ENCODE results near the gene GIPC3.

The GIPC3 gene

GRCh38 chr19:3605361-3605760, 20.1 kb downstream of the GIPC3 start:
- DNase-seq (ENCODE audit: low read depth in 2 of 2): no peak

GRCh38 chr19:3605770-3606169, 20.5 kb downstream of the GIPC3 start:
- DNase-seq (ENCODE audit: low read depth in 2 of 2): no peak

- no peak for DNase-seq (ENCODE audit: low read depth in 2 of 2)
Observed at GRCh38 chr19:3606174-3606689, 21.0 kb downstream of the GIPC3 start.

- DNase-seq (ENCODE audit: low read depth in 2 of 2): peak in 1 of 2 donors; percentile 42
Observed at GRCh38 chr19:3606690-3607289, 21.5 kb downstream of the GIPC3 start, which contains the start of gene TBXA2R. TSS of gene TBXA2R (minus strand) at chr19:3606875. CDS start at chr19:3600634, 6,241 bp downstream.

GRCh38 chr19:3607303-3608078, 22.2 kb downstream of the GIPC3 start:
- no peak for DNase-seq (ENCODE audit: low read depth in 2 of 2)

- no peak for DNase-seq (ENCODE audit: low read depth in 2 of 2)
Observed at GRCh38 chr19:3608079-3608641, 22.9 kb downstream of the GIPC3 start.

- no peak for DNase-seq (ENCODE audit: low read depth in 2 of 2)
Observed at GRCh38 chr19:3608750-3609322, 23.6 kb downstream of the GIPC3 start.

- DNase-seq (ENCODE audit: low read depth in 2 of 2): no peak
Observed at GRCh38 chr19:3609779-3610719, 24.8 kb downstream of the GIPC3 start.

GRCh38 chr19:3610745-3611717, 25.8 kb downstream of the GIPC3 start:
- DNase-seq (ENCODE audit: low read depth in 2 of 2): no peak

- no peak for DNase-seq (ENCODE audit: low read depth in 2 of 2)
Observed at GRCh38 chr19:3611841-3612240, 26.6 kb downstream of the GIPC3 start.

- DNase-seq (ENCODE audit: low read depth in 2 of 2): no peak
Observed at GRCh38 chr19:3612330-3612729, 27.1 kb downstream of the GIPC3 start.

GRCh38 chr19:3612901-3613741, 27.8 kb downstream of the GIPC3 start:
- DNase-seq (ENCODE audit: low read depth in 2 of 2): no peak

- DNase-seq (ENCODE audit: low read depth in 2 of 2): no peak
Observed at GRCh38 chr19:3613818-3614661, 28.8 kb downstream of the GIPC3 start.

GRCh38 chr19:3614858-3615505, 29.7 kb downstream of the GIPC3 start:
- no peak for DNase-seq (ENCODE audit: low read depth in 2 of 2)

GRCh38 chr19:3615524-3616135, 30.4 kb downstream of the GIPC3 start:
- no peak for DNase-seq (ENCODE audit: low read depth in 2 of 2)

GRCh38 chr19:3617463-3617862, 32.2 kb downstream of the GIPC3 start:
- no peak for DNase-seq (ENCODE audit: low read depth in 2 of 2)

GRCh38 chr19:3618144-3618810, 33.0 kb downstream of the GIPC3 start:
- peak in 1 of 2 donors; percentile 39 for DNase-seq (ENCODE audit: low read depth in 2 of 2)
